Stomach (tissue), 4 donors: ENCODE measurements around the gene SAMD14.

Source experiments
- EP300 ChIP-seq: sonication (generic); formaldehyde crosslinking; IDR thresholded peaks from one replicate; pipeline ENCODE4 v1.6.1; 2017; ENCODE audit warnings: antibody characterized with exemption
- POLR2A ChIP-seq, 4 donors: fragments of 450-650 bp; IDR thresholded peaks; one replicate each; pipeline ENCODE4 v1.6.1; 2016; ENCODE audit warnings: antibody characterized with exemption in 4 of 4, control low read depth in 2 of 4, mild to moderate bottlenecking in 1 of 4, moderate library complexity in 1 of 4
- POLR2AphosphoS5 ChIP-seq, 3 donors: sonication (generic); formaldehyde crosslinking; IDR thresholded peaks; one replicate each; pipeline ENCODE4 v1.6.1; 2016; ENCODE audit warnings: antibody characterized with exemption in 3 of 3
- TF ChIP-seq, protein P1 (sequence below), 7 experiments: fragments of 450-650 bp in 4 of 7; fragments of 200-600 bp in 3 of 7; sonication (generic) in 3 of 7; IDR thresholded peaks; one replicate each; pipeline ENCODE4 v1.5.1; 2016 to 2019; ENCODE audit warnings: antibody characterized with exemption in 7 of 7, control low read depth in 2 of 7, mild to moderate bottlenecking in 1 of 7

- TF ChIP-seq POLR2AphosphoS5 (IDR thresholded peaks at IDR 0.05) (no peak), POLR2A (IDR thresholded peaks at IDR 0.05) (no peak), EP300 (no peak)
- TF ChIP-seq, protein P1, sequence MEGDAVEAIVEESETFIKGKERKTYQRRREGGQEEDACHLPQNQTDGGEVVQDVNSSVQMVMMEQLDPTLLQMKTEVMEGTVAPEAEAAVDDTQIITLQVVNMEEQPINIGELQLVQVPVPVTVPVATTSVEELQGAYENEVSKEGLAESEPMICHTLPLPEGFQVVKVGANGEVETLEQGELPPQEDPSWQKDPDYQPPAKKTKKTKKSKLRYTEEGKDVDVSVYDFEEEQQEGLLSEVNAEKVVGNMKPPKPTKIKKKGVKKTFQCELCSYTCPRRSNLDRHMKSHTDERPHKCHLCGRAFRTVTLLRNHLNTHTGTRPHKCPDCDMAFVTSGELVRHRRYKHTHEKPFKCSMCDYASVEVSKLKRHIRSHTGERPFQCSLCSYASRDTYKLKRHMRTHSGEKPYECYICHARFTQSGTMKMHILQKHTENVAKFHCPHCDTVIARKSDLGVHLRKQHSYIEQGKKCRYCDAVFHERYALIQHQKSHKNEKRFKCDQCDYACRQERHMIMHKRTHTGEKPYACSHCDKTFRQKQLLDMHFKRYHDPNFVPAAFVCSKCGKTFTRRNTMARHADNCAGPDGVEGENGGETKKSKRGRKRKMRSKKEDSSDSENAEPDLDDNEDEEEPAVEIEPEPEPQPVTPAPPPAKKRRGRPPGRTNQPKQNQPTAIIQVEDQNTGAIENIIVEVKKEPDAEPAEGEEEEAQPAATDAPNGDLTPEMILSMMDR (IDR thresholded peaks at IDR 0.05) = peak in 6 of 7 experiments; percentile 62 to 99 (median 80)
These were observed 39.3 kb upstream of the SAMD14 start for GRCh38 chr17:50169121-50169764.
